SIG-M5 (cell line): ENCODE results near the gene HAO2.
"Not testable (repeated sequence)": the region's sequence is repeated elsewhere in the genome, so short reads cannot be mapped to it uniquely, and the experiment has no call there.

Experiments
- DNase-seq: peaks from one replicate; lab custom pipeline; 2025; lab: John Stamatoyannopoulos, UW

Gene HAO2

GRCh38 chr1:119368554-119368953 lies at the start of gene HAO2:
Gene HAO2, plus strand, starts transcription at chr1:119368785. Its CDS starts 12,301 bp downstream, at chr1:119381086.
- no peak for DNase-seq

GRCh38 chr1:119320100-119320499 lies 48.5 kb upstream of the HAO2 start:
- no peak for DNase-seq

GRCh38 chr1:119321666-119322419 lies 46.7 kb upstream of the HAO2 start:
- no peak for DNase-seq

- DNase-seq = peak; percentile 86
These were observed 45.2 kb upstream of the HAO2 start for GRCh38 chr1:119323216-119323982.

- DNase-seq = no peak
These were observed 44.4 kb upstream of the HAO2 start for GRCh38 chr1:119324198-119324597.

- no peak for DNase-seq
These were observed 42.3 kb upstream of the HAO2 start for GRCh38 chr1:119326251-119326650.

GRCh38 chr1:119327094-119327449 lies 41.5 kb upstream of the HAO2 start:
- DNase-seq = no peak

- no peak for DNase-seq
These were observed 41.0 kb upstream of the HAO2 start for GRCh38 chr1:119327450-119328155.

GRCh38 chr1:119329541-119330461 lies 38.8 kb upstream of the HAO2 start:
- DNase-seq = no peak

- no peak for DNase-seq
These were observed 38.0 kb upstream of the HAO2 start for GRCh38 chr1:119330466-119331189.

GRCh38 chr1:119331190-119331515 lies 37.4 kb upstream of the HAO2 start:
- DNase-seq = no peak

GRCh38 chr1:119331915-119332314 lies 36.7 kb upstream of the HAO2 start:
- DNase-seq = no peak

- no peak for DNase-seq
These were observed 36.0 kb upstream of the HAO2 start for GRCh38 chr1:119332622-119333021.

GRCh38 chr1:119333163-119333896 lies 35.3 kb upstream of the HAO2 start:
- no peak for DNase-seq

GRCh38 chr1:119333897-119334250 lies 34.7 kb upstream of the HAO2 start:
- DNase-seq = not testable (repeated sequence)

- no peak for DNase-seq
These were observed 31.7 kb upstream of the HAO2 start for GRCh38 chr1:119336848-119337247.

GRCh38 chr1:119338004-119338403 lies 30.6 kb upstream of the HAO2 start:
- DNase-seq = no peak

- no peak for DNase-seq
These were observed 29.8 kb upstream of the HAO2 start for GRCh38 chr1:119338757-119339156.

GRCh38 chr1:119340861-119341261 lies 27.7 kb upstream of the HAO2 start:
- no peak for DNase-seq

GRCh38 chr1:119341372-119341947 lies 27.1 kb upstream of the HAO2 start:
- no peak for DNase-seq
